Stimulated activated naive B cell treated with anti-CD40 and anti-IgM and Interleukin-4, amounts not matched to agents 10 μg/mL and 1 μg/mL and 100 μg/mL, for 72 hours (primary cell): ENCODE measurements around the gene TCF12.

Experiments
- ATAC-seq, 2 donors: fragments of 150-1000 bp; cut with Tn5 transposase; replicated peaks; 2 replicates each; pipeline ENCODE4 v1.10.0; 2021; ENCODE audit warnings: moderate library complexity in 1 of 2
- DNase-seq: peaks from one replicate; pipeline ENCODE4 v3.0.0; 2021
- H3K27ac Mint-ChIP-seq: one replicate; pipeline ENCODE4 v1.8.0; 2022; ENCODE audit warnings: mild to moderate bottlenecking, mixed read lengths
- H3K27me3 Mint-ChIP-seq, 2 donors: one replicate each; pipeline ENCODE4 v1.8.0; 2022; ENCODE audit warnings: mixed read lengths in 2 of 2
- H3K36me3 Mint-ChIP-seq, 2 donors: one replicate each; pipeline ENCODE4 v1.8.0; 2022; ENCODE audit warnings: mixed read lengths in 2 of 2, mild to moderate bottlenecking in 1 of 2
- H3K4me1 Mint-ChIP-seq, 2 donors: one replicate each; pipeline ENCODE4 v1.8.0; 2022; ENCODE audit warnings: mixed read lengths in 2 of 2, mild to moderate bottlenecking in 1 of 2
- H3K4me3 Mint-ChIP-seq, 2 donors: one replicate each; pipeline ENCODE4 v1.8.0; 2022; ENCODE audit warnings: mild to moderate bottlenecking in 2 of 2, mixed read lengths in 2 of 2, moderate library complexity in 1 of 2
- H3K9me3 Mint-ChIP-seq, 2 donors: one replicate each; pipeline ENCODE4 v1.8.0; 2022; ENCODE audit warnings: mixed read lengths in 2 of 2, mild to moderate bottlenecking in 1 of 2

Gene TCF12

GRCh38 chr15:57236561-57237300 lies 318.3 kb downstream of the TCF12 start:
- H3K9me3 Mint-ChIP-seq = no peaks in the 10 kb centered on the region
- no peak for DNase-seq
- no peak overlapping the region for H3K4me3 Mint-ChIP-seq
- H3K27me3 Mint-ChIP-seq = no peaks in the 10 kb centered on the region
- H3K27ac Mint-ChIP-seq = no peak overlapping the region
- peaks cover 23 to 39% of the 10 kb centered on the region in 2 donors for H3K36me3 Mint-ChIP-seq
- peaks cover 0 to 4% of the 10 kb centered on the region in 2 donors for H3K4me1 Mint-ChIP-seq
- no peak for ATAC-seq

GRCh38 chr15:57237301-57237642 lies 318.8 kb downstream of the TCF12 start:
- H3K27ac Mint-ChIP-seq = no peak overlapping the region
- H3K9me3 Mint-ChIP-seq = no peaks in the 10 kb centered on the region
- H3K27me3 Mint-ChIP-seq = no peaks in the 10 kb centered on the region
- H3K4me3 Mint-ChIP-seq = no peak overlapping the region
- H3K36me3 Mint-ChIP-seq = peaks cover 23 to 39% of the 10 kb centered on the region in 2 donors
- ATAC-seq (no peak), DNase-seq (no peak)
- H3K4me1 Mint-ChIP-seq = peaks cover 0 to 4% of the 10 kb centered on the region in 2 donors

- Mint-ChIP-seq H3K4me3 (no peak overlapping the region), H3K27me3 (no peaks in the 10 kb centered on the region), H3K36me3 (peaks cover 23 to 36% of the 10 kb centered on the region in 2 donors), H3K4me1 (peaks cover 0 to 4% of the 10 kb centered on the region in 2 donors), H3K27ac (no peak overlapping the region), H3K9me3 (no peaks in the 10 kb centered on the region)
- no peak for DNase-seq
- ATAC-seq = no peak
Measured at GRCh38 chr15:57237676-57238075, 319.2 kb downstream of the TCF12 start.

- Mint-ChIP-seq H3K4me3 (no peak overlapping the region), H3K36me3 (peaks cover 24 to 38% of the 10 kb centered on the region in 2 donors), H3K4me1 (peaks cover 0 to 5% of the 10 kb centered on the region in 2 donors), H3K27ac (no peak overlapping the region), H3K27me3 (no peaks in the 10 kb centered on the region), H3K9me3 (no peaks in the 10 kb centered on the region)
- ATAC-seq (no peak), DNase-seq (no peak)
Measured at GRCh38 chr15:57245130-57245529, 326.7 kb downstream of the TCF12 start.

- no peak overlapping the region for H3K27ac Mint-ChIP-seq
- DNase-seq = no peak
- no peaks in the 10 kb centered on the region for H3K27me3 Mint-ChIP-seq
Measured at GRCh38 chr15:57245714-57246113, 327.3 kb downstream of the TCF12 start.

GRCh38 chr15:57248074-57248473 lies 329.6 kb downstream of the TCF12 start:
- ATAC-seq (no peak), DNase-seq (no peak)
- H3K36me3 Mint-ChIP-seq = peaks cover 27 to 40% of the 10 kb centered on the region in 2 donors
- no peak overlapping the region for H3K4me3 Mint-ChIP-seq
- no peaks in the 10 kb centered on the region for H3K9me3 Mint-ChIP-seq
- H3K4me1 Mint-ChIP-seq = peaks cover 0 to 5% of the 10 kb centered on the region in 2 donors
- H3K27me3 Mint-ChIP-seq = no peaks in the 10 kb centered on the region
- no peak overlapping the region for H3K27ac Mint-ChIP-seq

More at GRCh38 chr15:57245714-57246113, 327.3 kb downstream of the TCF12 start:
- no peak for ATAC-seq
- Mint-ChIP-seq H3K36me3 (peaks cover 26 to 38% of the 10 kb centered on the region in 2 donors), H3K4me3 (no peak overlapping the region), H3K9me3 (no peaks in the 10 kb centered on the region), H3K4me1 (peaks cover 0 to 5% of the 10 kb centered on the region in 2 donors)

- Mint-ChIP-seq H3K4me3 (no peak overlapping the region), H3K27me3 (no peaks in the 10 kb centered on the region), H3K9me3 (no peaks in the 10 kb centered on the region), H3K4me1 (peaks cover 0 to 3% of the 10 kb centered on the region in 2 donors), H3K36me3 (peaks cover 18 to 38% of the 10 kb centered on the region in 2 donors), H3K27ac (no peak overlapping the region)
- ATAC-seq = no peak
- DNase-seq = no peak
Measured at GRCh38 chr15:57251308-57251707, 332.9 kb downstream of the TCF12 start.

GRCh38 chr15:57251941-57252340 lies 333.5 kb downstream of the TCF12 start:
- peaks cover 18 to 38% of the 10 kb centered on the region in 2 donors for H3K36me3 Mint-ChIP-seq
- H3K4me1 Mint-ChIP-seq = peaks cover 1 to 3% of the 10 kb centered on the region in 2 donors
- DNase-seq = no peak
- H3K27ac Mint-ChIP-seq = no peak overlapping the region
- H3K4me3 Mint-ChIP-seq = no peak overlapping the region
- H3K27me3 Mint-ChIP-seq = no peaks in the 10 kb centered on the region
- ATAC-seq = no peak
- H3K9me3 Mint-ChIP-seq = no peaks in the 10 kb centered on the region

- DNase-seq (no peak), ATAC-seq (no peak)
- Mint-ChIP-seq H3K27ac (no peak overlapping the region), H3K9me3 (no peaks in the 10 kb centered on the region), H3K4me1 (peaks cover 0 to 5% of the 10 kb centered on the region in 2 donors), H3K4me3 (no peak overlapping the region), H3K27me3 (no peaks in the 10 kb centered on the region), H3K36me3 (peaks cover 12 to 33% of the 10 kb centered on the region in 2 donors)
Measured at GRCh38 chr15:57253082-57253481, 334.6 kb downstream of the TCF12 start.

- no peaks in the 10 kb centered on the region for H3K27me3 Mint-ChIP-seq
- H3K36me3 Mint-ChIP-seq = peaks cover 12 to 36% of the 10 kb centered on the region in 2 donors
- no peaks in the 10 kb centered on the region for H3K9me3 Mint-ChIP-seq
- DNase-seq (no peak), ATAC-seq (no peak)
- H3K4me1 Mint-ChIP-seq = peaks cover 0 to 9% of the 10 kb centered on the region in 2 donors
- no peak overlapping the region for H3K4me3 Mint-ChIP-seq
- no peak overlapping the region for H3K27ac Mint-ChIP-seq
Measured at GRCh38 chr15:57253500-57253899, 335.1 kb downstream of the TCF12 start.

- Mint-ChIP-seq H3K36me3 (peaks cover 7 to 38% of the 10 kb centered on the region in 2 donors), H3K27me3 (no peaks in the 10 kb centered on the region), H3K27ac (no peak overlapping the region), H3K4me1 (peaks cover 6 to 22% of the 10 kb centered on the region in 2 donors), H3K4me3 (no peak overlapping the region), H3K9me3 (no peaks in the 10 kb centered on the region)
- no peak for DNase-seq
- ATAC-seq = no peak
Measured at GRCh38 chr15:57255751-57256341, 337.4 kb downstream of the TCF12 start.

GRCh38 chr15:57256939-57257338 lies 338.5 kb downstream of the TCF12 start:
- H3K27ac Mint-ChIP-seq = no peak overlapping the region
- H3K36me3 Mint-ChIP-seq = peaks cover 4 to 39% of the 10 kb centered on the region in 2 donors
- H3K9me3 Mint-ChIP-seq = no peaks in the 10 kb centered on the region
- no peaks in the 10 kb centered on the region for H3K27me3 Mint-ChIP-seq
- peaks cover 6 to 25% of the 10 kb centered on the region in 2 donors for H3K4me1 Mint-ChIP-seq
- no peak overlapping the region for H3K4me3 Mint-ChIP-seq
- no peak for DNase-seq
- no peak for ATAC-seq

- peaks cover 6 to 30% of the 10 kb centered on the region in 2 donors for H3K4me1 Mint-ChIP-seq
- peak; percentile 9 for DNase-seq
- H3K9me3 Mint-ChIP-seq = no peaks in the 10 kb centered on the region
- peaks cover 20 to 46% of the 10 kb centered on the region in 2 donors for H3K36me3 Mint-ChIP-seq
- H3K4me3 Mint-ChIP-seq = peak overlapping the region in 1 of 2 donors; percentile 47
- H3K27ac Mint-ChIP-seq = peak overlapping the region; percentile 84
- H3K27me3 Mint-ChIP-seq = no peaks in the 10 kb centered on the region
- peak; percentile 87 to 89 for ATAC-seq
Measured at GRCh38 chr15:57259568-57260040, 341.2 kb downstream of the TCF12 start.

GRCh38 chr15:57263520-57263919 lies 345.1 kb downstream of the TCF12 start:
- Mint-ChIP-seq H3K36me3 (peaks cover 27 to 35% of the 10 kb centered on the region in 2 donors), H3K27me3 (no peaks in the 10 kb centered on the region), H3K4me1 (peaks cover 6 to 21% of the 10 kb centered on the region in 2 donors), H3K4me3 (no peak overlapping the region), H3K9me3 (no peaks in the 10 kb centered on the region), H3K27ac (no peak overlapping the region)
- DNase-seq (no peak), ATAC-seq (no peak)
